ENCODE results near the gene SACM1L.

DNA sequence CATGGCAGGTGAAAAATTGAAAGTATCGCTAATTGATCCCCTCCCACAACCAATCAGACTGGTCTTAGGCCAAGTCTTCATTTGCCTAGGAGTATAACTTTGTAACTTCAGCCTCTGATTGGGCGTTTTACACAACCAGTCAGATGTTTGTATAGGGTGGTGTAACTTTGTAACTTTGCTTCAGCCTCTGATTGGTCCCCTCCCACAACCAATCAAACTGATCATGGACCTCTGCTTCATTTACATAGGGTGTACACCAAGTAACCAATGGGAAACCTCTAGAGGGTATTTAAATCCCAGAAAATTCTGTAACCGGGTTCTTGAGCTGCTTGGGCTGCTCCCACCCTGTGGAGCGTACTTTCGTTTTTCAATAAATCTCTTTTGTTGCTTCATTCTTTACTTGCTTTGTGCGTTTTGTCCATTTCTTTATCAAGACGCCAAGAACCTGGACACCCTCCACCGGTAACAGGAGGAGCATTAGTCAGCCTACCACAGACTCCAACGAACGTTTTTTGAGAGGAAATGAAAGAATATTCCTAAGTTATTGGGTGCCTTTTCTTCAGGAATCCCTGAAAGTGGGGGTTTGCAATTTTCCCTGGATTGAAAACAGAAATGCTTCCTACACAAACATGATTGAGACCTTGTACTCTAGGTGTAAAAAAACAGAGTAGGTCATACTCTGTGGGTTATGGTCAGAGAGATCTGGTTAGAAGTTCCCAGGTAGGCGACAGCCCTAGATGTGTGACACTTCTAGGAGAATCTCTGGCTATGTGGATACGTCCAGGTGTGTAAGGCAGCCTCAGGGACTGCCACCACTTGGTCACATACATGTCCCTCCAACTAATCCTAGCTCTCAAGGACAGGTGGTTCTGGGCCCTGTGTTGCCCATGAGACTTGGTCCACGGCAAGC lies 5.5 kb upstream of the SACM1L start:
- TF ChIP-seq, protein P1, sequence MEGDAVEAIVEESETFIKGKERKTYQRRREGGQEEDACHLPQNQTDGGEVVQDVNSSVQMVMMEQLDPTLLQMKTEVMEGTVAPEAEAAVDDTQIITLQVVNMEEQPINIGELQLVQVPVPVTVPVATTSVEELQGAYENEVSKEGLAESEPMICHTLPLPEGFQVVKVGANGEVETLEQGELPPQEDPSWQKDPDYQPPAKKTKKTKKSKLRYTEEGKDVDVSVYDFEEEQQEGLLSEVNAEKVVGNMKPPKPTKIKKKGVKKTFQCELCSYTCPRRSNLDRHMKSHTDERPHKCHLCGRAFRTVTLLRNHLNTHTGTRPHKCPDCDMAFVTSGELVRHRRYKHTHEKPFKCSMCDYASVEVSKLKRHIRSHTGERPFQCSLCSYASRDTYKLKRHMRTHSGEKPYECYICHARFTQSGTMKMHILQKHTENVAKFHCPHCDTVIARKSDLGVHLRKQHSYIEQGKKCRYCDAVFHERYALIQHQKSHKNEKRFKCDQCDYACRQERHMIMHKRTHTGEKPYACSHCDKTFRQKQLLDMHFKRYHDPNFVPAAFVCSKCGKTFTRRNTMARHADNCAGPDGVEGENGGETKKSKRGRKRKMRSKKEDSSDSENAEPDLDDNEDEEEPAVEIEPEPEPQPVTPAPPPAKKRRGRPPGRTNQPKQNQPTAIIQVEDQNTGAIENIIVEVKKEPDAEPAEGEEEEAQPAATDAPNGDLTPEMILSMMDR (IDR thresholded peaks at IDR 0.05) = no peak
- TF ChIP-seq SIN3A (IDR thresholded peaks at IDR 0.05; ENCODE audit: borderline replicate concordance, insufficient read depth, low read depth, low read length) (no peak), TCF7L2 (IDR thresholded peaks at IDR 0.05; ENCODE audit: low read depth, low read length) (no peak)

All from Panc1 (cell line).